H1 (cell line): ENCODE results near the gene SLCO2A1. TPM values are rescaled to one million over a fixed set of nuclear protein-coding genes. Genes with fewer than 3 reads are reported as not detected.

Source experiments
- CTCF ChIA-PET: fragments of 300-600 bp; sonication (Branson Sonifier 250); formaldehyde crosslinking; loops from one replicate; lab custom pipeline; 2021; ENCODE audit not compliant: partially characterized antibody; lab: Charles Lee
- POLR2A ChIA-PET: fragments of 300-600 bp; sonication (Branson Sonifier 250); formaldehyde crosslinking; loops from one replicate; lab custom pipeline; 2021; ENCODE audit warnings: inconsistent platforms; ENCODE audit not compliant: partially characterized antibody; lab: Charles Lee
- DNase-seq, 2 experiments: peaks; one replicate each; pipeline versions ENCODE4 v3.0.0 to v3.0.0-alpha.2; 2010 to 2022; ENCODE audit warnings: low spot score in 2 of 2, low read depth in 1 of 2, mixed read lengths in 1 of 2
- FAIRE-seq: peaks from 2 replicates; lab custom pipeline; 2011; peaks lifted over from hg19 to GRCh38; lab: Jason Lieb, UNC
- H2AFZ ChIP-seq: 2 replicates; pipeline ENCODE4 v1.8.1; 2012; ENCODE audit warnings: low read length, inconsistent platforms
- H2AK5ac ChIP-seq: 2 replicates; pipeline ENCODE4 v1.6.1; 2013; ENCODE audit warnings: low read depth, low read length
- H2BK120ac ChIP-seq: replicated peaks from 2 replicates; pipeline ENCODE3; 2013; ENCODE audit warnings: low read depth, low read length, inconsistent platforms
- H2BK12ac ChIP-seq: 2 replicates; pipeline ENCODE4 v1.6.1; 2013; ENCODE audit warnings: low read depth, low read length
- H2BK15ac ChIP-seq: 2 replicates; pipeline ENCODE4 v1.6.1; 2013; ENCODE audit warnings: low read length
- H2BK20ac ChIP-seq: 2 replicates; pipeline ENCODE4 v1.6.1; 2013; ENCODE audit warnings: low read length
- H2BK5ac ChIP-seq: 2 replicates; pipeline ENCODE4 v1.6.1; 2013; ENCODE audit warnings: low read depth, low read length
- H3K14ac ChIP-seq: 2 replicates; pipeline ENCODE4 v1.6.1; 2013; ENCODE audit warnings: inconsistent platforms; ENCODE audit not compliant: insufficient read length
- H3K18ac ChIP-seq: 2 replicates; pipeline ENCODE4 v1.6.1; 2013; ENCODE audit warnings: low read length; ENCODE audit errors: extremely low read depth
- H3K23ac ChIP-seq: 2 replicates; pipeline ENCODE4 v1.6.1; 2013; ENCODE audit warnings: inconsistent platforms; ENCODE audit not compliant: insufficient read length
- H3K23me2 ChIP-seq: 2 replicates; pipeline ENCODE4 v1.6.1; 2013; ENCODE audit warnings: low read depth, low read length
- H3K27ac ChIP-seq: 2 replicates; pipeline ENCODE4 v1.6.1; 2011; ENCODE audit warnings: low read depth, low read length, inconsistent platforms
- H3K27me3 ChIP-seq, 4 experiments: replicated peaks in 1 of 4; 1 replicate in 1 of 4; 2 replicates in 3 of 4; pipeline versions ENCODE4 v1.6.1 to v1.8.1; 2011 to 2013; ENCODE audit warnings: low read length in 3 of 4, mild to moderate bottlenecking in 3 of 4, inconsistent platforms in 2 of 4, mixed read lengths in 2 of 4, moderate library complexity in 1 of 4; ENCODE audit not compliant: control insufficient read depth in 3 of 4, insufficient read depth in 3 of 4; ENCODE audit errors: extremely low read depth in 1 of 4
- H3K36me3 ChIP-seq, 4 experiments: 2 replicates each; pipeline versions ENCODE4 v1.6.1 to v1.8.1; 2011 to 2013; ENCODE audit warnings: mild to moderate bottlenecking in 4 of 4, low read length in 3 of 4, moderate library complexity in 2 of 4, control low read depth in 1 of 4, inconsistent platforms in 1 of 4; ENCODE audit not compliant: insufficient read depth in 4 of 4, control insufficient read depth in 2 of 4
- H3K4ac ChIP-seq: replicated peaks from 2 replicates; pipeline ENCODE3; 2013; ENCODE audit warnings: low read length, low read depth, mixed read lengths, inconsistent platforms; ENCODE audit not compliant: insufficient read length
- H3K4me1 ChIP-seq, 4 experiments: replicated peaks in 1 of 4; 1 replicate in 1 of 4; 2 replicates in 3 of 4; pipeline versions ENCODE4 v1.6.1 to v1.8.1; 2011 to 2013; ENCODE audit warnings: low read length in 3 of 4, inconsistent platforms in 2 of 4, mixed read lengths in 1 of 4; ENCODE audit not compliant: insufficient read depth in 4 of 4, control insufficient read depth in 3 of 4
- H3K4me2 ChIP-seq, 2 experiments: 2 replicates each; pipeline versions ENCODE4 v1.6.1 to v1.8.1; 2011 to 2013; ENCODE audit warnings: low read depth in 2 of 2, low read length in 2 of 2, control low read depth in 1 of 2, inconsistent platforms in 1 of 2, mild to moderate bottlenecking in 1 of 2; ENCODE audit not compliant: insufficient read depth in 1 of 2
- H3K4me3 ChIP-seq, 4 experiments: fragments of 200-600, 300-600 bp in 1 of 4; sonication (generic), shearing (Covaris generic), sonication (Bioruptor Twin) in 1 of 4; 2 replicates each; pipeline versions ENCODE4 v1.5.1 to v1.8.1; 2011 to 2016; ENCODE audit warnings: low read length in 4 of 4, low read depth in 3 of 4, control low read depth in 2 of 4, inconsistent platforms in 2 of 4, mild to moderate bottlenecking in 2 of 4, mixed read lengths in 1 of 4, moderate library complexity in 1 of 4; ENCODE audit not compliant: insufficient read depth in 2 of 4; ENCODE audit errors: extremely low read depth in 1 of 4
- H3K56ac ChIP-seq: replicated peaks from 2 replicates; pipeline ENCODE3; 2013; ENCODE audit warnings: low read depth, mild to moderate bottlenecking, mixed read lengths, low read length, inconsistent platforms; ENCODE audit not compliant: insufficient read length
- H3K79me1 ChIP-seq: 2 replicates; pipeline ENCODE4 v1.6.1; 2013; ENCODE audit warnings: low read depth, low read length, control low read depth
- H3K79me2 ChIP-seq, 2 experiments: 2 replicates each; pipeline versions ENCODE4 v1.6.1 to v1.8.1; 2012 to 2013; ENCODE audit warnings: low read length in 2 of 2, mild to moderate bottlenecking in 2 of 2, inconsistent platforms in 1 of 2; ENCODE audit not compliant: insufficient read depth in 2 of 2, control insufficient read depth in 1 of 2
- H3K9ac ChIP-seq, 4 experiments: replicated peaks in 1 of 4; 1 replicate in 1 of 4; 2 replicates in 3 of 4; pipeline versions ENCODE4 v1.6.1 to v1.8.1; 2011 to 2013; ENCODE audit warnings: low read depth in 3 of 4, low read length in 3 of 4, control low read depth in 2 of 4, mild to moderate bottlenecking in 2 of 4, moderate library complexity in 2 of 4, inconsistent platforms in 1 of 4; ENCODE audit errors: extremely low read depth in 1 of 4
- H3K9me3 ChIP-seq, 2 experiments: 2 replicates each; pipeline versions ENCODE4 v1.6.1 to v1.8.1; 2012 to 2013; ENCODE audit warnings: mild to moderate bottlenecking in 2 of 2, moderate library complexity in 2 of 2, control low read depth in 1 of 2, inconsistent platforms in 1 of 2, low read depth in 1 of 2, low read length in 1 of 2, mixed read lengths in 1 of 2; ENCODE audit not compliant: insufficient read depth in 2 of 2
- H4K20me1 ChIP-seq, 2 experiments: replicated peaks in 1 of 2; 2 replicates each; pipeline versions ENCODE3 to v1.8.1; 2011 to 2013; ENCODE audit warnings: inconsistent platforms in 2 of 2, low read length in 2 of 2, mild to moderate bottlenecking in 1 of 2; ENCODE audit not compliant: insufficient read depth in 2 of 2, control insufficient read depth in 1 of 2
- H4K5ac ChIP-seq: 2 replicates; pipeline ENCODE4 v1.6.1; 2013; ENCODE audit warnings: low read length, low read depth, mixed read lengths, inconsistent platforms; ENCODE audit not compliant: insufficient read length
- H4K8ac ChIP-seq: 2 replicates; pipeline ENCODE4 v1.8.0; 2013; ENCODE audit warnings: mild to moderate bottlenecking, moderate library complexity, low read length, inconsistent platforms; ENCODE audit not compliant: insufficient read depth; ENCODE audit errors: extremely low read depth
- H4K91ac ChIP-seq: replicated peaks from 2 replicates; pipeline ENCODE3; 2013; ENCODE audit warnings: low read length, mixed read lengths, inconsistent platforms; ENCODE audit not compliant: insufficient read length
- BCL11A ChIP-seq, 2 experiments: IDR thresholded peaks; one replicate each; pipeline ENCODE4 v1.6.1; 2011; ENCODE audit warnings: low read depth in 2 of 2, low read length in 2 of 2, mild to moderate bottlenecking in 2 of 2
- CBX5 ChIP-seq: fragments of 300-800, 300-1000 bp; sonication (generic); IDR thresholded peaks from 2 replicates; pipeline ENCODE4 v1.7.1; 2016; ENCODE audit warnings: antibody characterized with exemption, low read length, low read depth
- HDAC6 ChIP-seq: IDR thresholded peaks from one replicate; pipeline ENCODE4 v1.7.1; 2012; ENCODE audit warnings: low read depth, mild to moderate bottlenecking, inconsistent platforms, low read length, moderate library complexity
- JUN ChIP-seq: IDR thresholded peaks from 2 replicates; pipeline ENCODE4 v1.6.1; 2011; ENCODE audit warnings: low read depth, mild to moderate bottlenecking, improper control_type of control experiment, low read length
- MAFK ChIP-seq: IDR thresholded peaks from 2 replicates; pipeline ENCODE4 v1.6.1; 2012; ENCODE audit warnings: low read depth, mild to moderate bottlenecking, improper control_type of control experiment, low read length
- NRF1 ChIP-seq: IDR thresholded peaks from 2 replicates; pipeline ENCODE4 v1.6.1; 2011; ENCODE audit warnings: mild to moderate bottlenecking, low read depth, low read length, improper control_type of control experiment
- RAD21 ChIP-seq, 2 experiments: IDR thresholded peaks in 1 of 2; conservative IDR thresholded peaks in 1 of 2; 2 replicates each; pipeline ENCODE4 v1.6.1; 2011; ENCODE audit warnings: low read depth in 2 of 2, low read length in 2 of 2, improper control_type of control experiment in 1 of 2, inconsistent platforms in 1 of 2, mild to moderate bottlenecking in 1 of 2, moderate library complexity in 1 of 2
- SP2 ChIP-seq: IDR thresholded peaks from 2 replicates; pipeline ENCODE4 v1.6.1; 2012; ENCODE audit warnings: mild to moderate bottlenecking, low read length, inconsistent platforms
- TCF12 ChIP-seq: IDR thresholded peaks from 2 replicates; pipeline ENCODE4 v1.6.1; 2011; ENCODE audit warnings: low read depth, mild to moderate bottlenecking, low read length
- TEAD4 ChIP-seq: IDR thresholded peaks from 2 replicates; pipeline ENCODE4 v1.6.1; 2012; ENCODE audit warnings: low read depth, low read length, inconsistent platforms, mixed read lengths
- ZNF274 ChIP-seq: IDR thresholded peaks from 2 replicates; pipeline ENCODE4 v1.7.0; 2012; ENCODE audit warnings: low read length, borderline replicate concordance; ENCODE audit errors: extremely low read depth
- WGBS, 2 experiments: shearing (Covaris generic) in 1 of 2; methylation state at CpG; one replicate each; pipeline versions ENCODE4 v1.1.6 to v1.1.7; 2013 to 2015; ENCODE audit warnings: low lambda C conversion rate in 2 of 2, mixed read lengths in 2 of 2, inconsistent platforms in 1 of 2, low coverage in 1 of 2, missing lambda C conversion rate in 1 of 2; ENCODE audit not compliant: insufficient replicate concordance in 2 of 2, insufficient coverage in 1 of 2, insufficient read length in 1 of 2; ENCODE audit errors: extremely low coverage in 1 of 2, missing lambda C conversion rate in 1 of 2; 5-methylcytosine and 5-hydroxymethylcytosine counted together
- polyA plus RNA-seq, 7 experiments: library from polyadenylated mRNA; depleted of rRNA in 3 of 7; stranded (reverse) in 5 of 7; unstranded in 2 of 7; fragments of >200 nt in 5 of 7; fragments of 200-250 nt in 2 of 7; gene quantifications; 1 replicate in 5 of 7; 2 replicates in 1 of 7; 4 replicates in 1 of 7; pipeline versions ENCODE4 v1.2.1 to v1.2.3, GENCODE V29; 2011 to 2013; ENCODE audit warnings: missing spikeins in 2 of 7, mixed read lengths in 2 of 7
- total RNA-seq: library from RNA; stranded (reverse); fragmentation: NEBNext Ultra II Directional; extraction: Animal tissue kit (Norgen Biotek cat#: 25700); gene quantifications from 2 replicates; pipeline ENCODE4 v1.2.1, GENCODE V29; 2021
- TF ChIP-seq, protein P1 (sequence below): IDR thresholded peaks from 2 replicates; pipeline ENCODE4 v1.6.1; 2012; ENCODE audit warnings: inconsistent platforms
- TF ChIP-seq, protein P2 (sequence below): IDR thresholded peaks from 2 replicates; pipeline ENCODE4 v1.6.1; 2011; ENCODE audit warnings: low read length, improper control_type of control experiment

Gene SLCO2A1
- total and polyA plus RNA-seq, 2 of the 8 experiments (the other 6 are each of a cell fraction or from before 2014, with no cell fraction given): 1.1 to 2.3 TPM

DNA sequence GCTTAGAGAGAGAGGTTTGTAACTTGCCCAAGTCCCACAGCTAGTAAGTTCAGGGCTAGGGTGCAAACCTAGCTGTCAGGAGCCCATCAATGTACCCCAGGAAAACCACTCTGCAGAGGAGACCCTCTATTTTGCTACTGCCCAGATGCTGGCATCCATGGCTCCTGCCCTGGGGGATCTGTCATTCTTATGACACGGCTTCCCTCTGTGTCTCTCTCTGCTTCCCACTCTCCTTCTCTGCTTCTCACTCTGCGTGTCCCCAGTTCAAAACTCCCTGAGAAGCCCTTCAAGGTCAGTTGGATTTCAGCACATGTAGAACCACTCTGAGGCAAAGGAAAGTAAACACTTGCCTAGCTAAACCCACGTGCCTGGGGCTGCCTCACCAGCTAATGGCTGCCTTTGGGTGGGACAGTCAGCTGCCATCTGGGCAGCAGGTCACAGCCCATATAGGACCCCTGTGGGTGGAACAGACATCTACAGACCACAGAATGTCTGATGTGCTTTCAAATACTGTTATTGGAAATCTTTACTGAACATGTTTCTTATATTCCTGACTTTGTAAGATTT lies 29.4 kb upstream of the SLCO2A1 start:
- POLR2A ChIA-PET: no interaction called here
- DNase-seq (peak in 1 of 2 experiments; percentile 33), FAIRE-seq (no peak)
- H3K27ac ChIP-seq: no peak overlapping the region
- no peaks in the 10 kb centered on the region for H3K36me3 ChIP-seq
- no peaks in the 10 kb centered on the region for H3K27me3 ChIP-seq
- H3K4me3 ChIP-seq: no peak overlapping the region
- H3K79me2 ChIP-seq: no peaks in the 10 kb centered on the region
- no peak overlapping the region for H4K91ac ChIP-seq
- no peak overlapping the region for H4K8ac ChIP-seq
- no peak overlapping the region for H3K4me2 ChIP-seq
- H4K20me1 ChIP-seq: no peaks in the 10 kb centered on the region
- no peak overlapping the region for H3K23ac ChIP-seq
- CTCF ChIA-PET: interaction anchor here (1.0 to 1.2 kb wide), 4 partner anchors 27 to 129 kb away, joined by 3 read pairs; no protein-coding TSS in a partner anchor
- H3K23me2 ChIP-seq: peaks cover 5% of the 10 kb centered on the region; the same call in 1 of the 2 replicates
- no peak overlapping the region for H2BK15ac ChIP-seq
- TF ChIP-seq CBX5 (no peak), HDAC6 (no peak), TEAD4 (no peak), NRF1 (no peak), SP2 (no peak), MAFK (no peak), JUN (no peak), TCF12 (no peak), ZNF274 (no peak), RAD21 (IDR thresholded peaks at IDR 0.05 in 1 of 2, conservative IDR thresholded peaks at IDR 0.05 in 1 of 2; ENCODE audit: low read depth in 2 of 2, low read length in 2 of 2) (no peak), BCL11A (IDR thresholded peaks at IDR 0.05; ENCODE audit: low read depth in 2 of 2, low read length in 2 of 2) (no peak)
- TF ChIP-seq, protein P1, sequence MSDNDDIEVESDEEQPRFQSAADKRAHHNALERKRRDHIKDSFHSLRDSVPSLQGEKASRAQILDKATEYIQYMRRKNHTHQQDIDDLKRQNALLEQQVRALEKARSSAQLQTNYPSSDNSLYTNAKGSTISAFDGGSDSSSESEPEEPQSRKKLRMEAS: no peak
- TF ChIP-seq, protein P2, sequence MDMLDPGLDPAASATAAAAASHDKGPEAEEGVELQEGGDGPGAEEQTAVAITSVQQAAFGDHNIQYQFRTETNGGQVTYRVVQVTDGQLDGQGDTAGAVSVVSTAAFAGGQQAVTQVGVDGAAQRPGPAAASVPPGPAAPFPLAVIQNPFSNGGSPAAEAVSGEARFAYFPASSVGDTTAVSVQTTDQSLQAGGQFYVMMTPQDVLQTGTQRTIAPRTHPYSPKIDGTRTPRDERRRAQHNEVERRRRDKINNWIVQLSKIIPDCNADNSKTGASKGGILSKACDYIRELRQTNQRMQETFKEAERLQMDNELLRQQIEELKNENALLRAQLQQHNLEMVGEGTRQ: no peak
- no peak overlapping the region for H2BK20ac ChIP-seq
- H3K56ac ChIP-seq: no peak overlapping the region
- no peak overlapping the region for H4K5ac ChIP-seq
- 86% methylated on average over 3 of the region's 3 CpGs; no CpG with 5 or more reads in 1 of the 2 experiments for WGBS, 2 experiments
- H2BK120ac ChIP-seq: no peak overlapping the region
- no peaks in the 10 kb centered on the region for H3K9me3 ChIP-seq
- H3K18ac ChIP-seq: no peak overlapping the region
- no peaks in the 10 kb centered on the region for H3K79me1 ChIP-seq
- no peak overlapping the region for H2BK12ac ChIP-seq
- no peak overlapping the region for H2BK5ac ChIP-seq
- no peak overlapping the region for H2AFZ ChIP-seq
- H3K14ac ChIP-seq: no peak overlapping the region
- no peak overlapping the region for H3K9ac ChIP-seq
- H3K4me1 ChIP-seq: no peaks in the 10 kb centered on the region
- H3K4ac ChIP-seq: no peak overlapping the region
- no peak overlapping the region for H2AK5ac ChIP-seq
